GM21737 (cell line): ENCODE measurements around the gene RSF1.

ENCODE experiments used
- ATAC-seq: cut with Tn5 transposase; IDR thresholded peaks from one replicate; pipeline ENCODE4 v1.9.1; 2021; ENCODE audit warnings: mild to moderate bottlenecking, moderate library complexity; ENCODE audit not compliant: unreplicated experiment

The RSF1 gene

GRCh38 chr11:77753230-77753629 lies 67.3 kb downstream of the RSF1 start:
- no peak for ATAC-seq

- no peak for ATAC-seq
Measured at GRCh38 chr11:77752516-77752915, 68.0 kb downstream of the RSF1 start.

- no peak for ATAC-seq
Measured at GRCh38 chr11:77750394-77751156, 69.9 kb downstream of the RSF1 start.

GRCh38 chr11:77749232-77749631 lies 71.3 kb downstream of the RSF1 start:
- no peak for ATAC-seq

- no peak for ATAC-seq
Measured at GRCh38 chr11:77748266-77748665, 72.3 kb downstream of the RSF1 start.

- no peak for ATAC-seq
Measured at GRCh38 chr11:77747381-77747969, 73.0 kb downstream of the RSF1 start.

GRCh38 chr11:77736473-77736872 lies 84.0 kb downstream of the RSF1 start:
- ATAC-seq = no peak

- ATAC-seq = no peak
Measured at GRCh38 chr11:77734890-77735289, 85.6 kb downstream of the RSF1 start.

- no peak for ATAC-seq
Measured at GRCh38 chr11:77732143-77732542, 88.4 kb downstream of the RSF1 start.

- no peak for ATAC-seq
Measured at GRCh38 chr11:77730789-77731188, 89.7 kb downstream of the RSF1 start.

GRCh38 chr11:77729063-77729462 lies 91.5 kb downstream of the RSF1 start:
- ATAC-seq = no peak

- ATAC-seq = no peak
Measured at GRCh38 chr11:77728203-77728786, 92.2 kb downstream of the RSF1 start.

GRCh38 chr11:77726524-77726923 lies 94.0 kb downstream of the RSF1 start:
- no peak for ATAC-seq

GRCh38 chr11:77725433-77725832 lies 95.1 kb downstream of the RSF1 start:
- peak; percentile 52 for ATAC-seq

GRCh38 chr11:77724636-77725035 lies 95.9 kb downstream of the RSF1 start:
- no peak for ATAC-seq

- ATAC-seq = no peak
Measured at GRCh38 chr11:77723024-77723423, 97.5 kb downstream of the RSF1 start.

- ATAC-seq = no peak
Measured at GRCh38 chr11:77710358-77710757, 110.2 kb downstream of the RSF1 start.

GRCh38 chr11:77705876-77706579 lies 114.5 kb downstream of the RSF1 start:
- no peak for ATAC-seq

- no peak for ATAC-seq
Measured at GRCh38 chr11:77705195-77705875, 115.2 kb downstream of the RSF1 start.

- ATAC-seq = no peak
Measured at GRCh38 chr11:77704029-77704428, 116.5 kb downstream of the RSF1 start.

- ATAC-seq = no peak
Measured at GRCh38 chr11:77699425-77699824, 121.1 kb downstream of the RSF1 start.
